HG02759 (cell line): Measurements from ENCODE around the gene KCNQ1.

ENCODE experiments used
- ATAC-seq: cut with Tn5 transposase; IDR thresholded peaks from one replicate; pipeline ENCODE4 v1.9.1; 2021; ENCODE audit warnings: mild to moderate bottlenecking, moderate library complexity; ENCODE audit not compliant: unreplicated experiment

The KCNQ1 gene

GRCh38 chr11:2409611-2410468 is 35.0 kb upstream of the KCNQ1 start:
- ATAC-seq = no peak

- no peak for ATAC-seq
These were observed 34.2 kb upstream of the KCNQ1 start for GRCh38 chr11:2410616-2411015.

- ATAC-seq = no peak
These were observed 33.1 kb upstream of the KCNQ1 start for GRCh38 chr11:2411446-2412305.

- no peak for ATAC-seq
These were observed 32.5 kb upstream of the KCNQ1 start for GRCh38 chr11:2412323-2412722.

GRCh38 chr11:2413742-2414579 is 30.8 kb upstream of the KCNQ1 start:
- ATAC-seq = no peak

GRCh38 chr11:2414616-2415015 is 30.2 kb upstream of the KCNQ1 start:
- ATAC-seq = no peak

GRCh38 chr11:2415171-2415570 is 29.6 kb upstream of the KCNQ1 start:
- no peak for ATAC-seq

GRCh38 chr11:2415601-2416380 is 29.0 kb upstream of the KCNQ1 start:
- no peak for ATAC-seq

- ATAC-seq = no peak
These were observed 28.0 kb upstream of the KCNQ1 start for GRCh38 chr11:2416765-2417164.

- ATAC-seq = no peak
These were observed 26.7 kb upstream of the KCNQ1 start for GRCh38 chr11:2417856-2418692.

GRCh38 chr11:2418693-2419360 is 26.0 kb upstream of the KCNQ1 start:
- no peak for ATAC-seq

- no peak for ATAC-seq
These were observed 24.9 kb upstream of the KCNQ1 start for GRCh38 chr11:2419638-2420501.

GRCh38 chr11:2420502-2421225 is 24.1 kb upstream of the KCNQ1 start:
- peak; percentile 65 for ATAC-seq

GRCh38 chr11:2421226-2421994 is 23.4 kb upstream of the KCNQ1 start:
- no peak for ATAC-seq

GRCh38 chr11:2421996-2422395 is 22.8 kb upstream of the KCNQ1 start:
- ATAC-seq = no peak

- no peak for ATAC-seq
These were observed 22.2 kb upstream of the KCNQ1 start for GRCh38 chr11:2422461-2423156.
